ENCODE measurements around the gene LBR.

Gene LBR

GRCh38 chr1:225461533-225462428 lies 33.9 kb upstream of the LBR start:
- no peaks in the 10 kb centered on the region for H3K9me3 ChIP-seq (ENCODE audit: low read length)
- H3K27me3 ChIP-seq (ENCODE audit: control insufficient read depth in 1 of 2, insufficient read depth in 2 of 2, low read length in 2 of 2) = no peaks in the 10 kb centered on the region
- H3K4me1 ChIP-seq (ENCODE audit: insufficient read depth, low read length) = peaks cover 69% of the 10 kb centered on the region
- H3K27ac ChIP-seq (ENCODE audit: low read depth, low read length) = peak overlapping the region; percentile 96
- H3K9ac ChIP-seq (ENCODE audit: low read length) = peak overlapping the region; percentile 91
- no peaks in the 10 kb centered on the region for H3K36me3 ChIP-seq (ENCODE audit: insufficient read depth, low read length)
- H3K4me3 ChIP-seq (ENCODE audit: low read depth in 1 of 2, low read length in 2 of 2) = peak overlapping the region; percentile 18 to 74

GRCh38 chr1:225460737-225461532 lies 33.1 kb upstream of the LBR start:
- H3K4me3 ChIP-seq (ENCODE audit: low read depth in 1 of 2, low read length in 2 of 2) = peak overlapping the region; percentile 12 to 74
- no peaks in the 10 kb centered on the region for H3K36me3 ChIP-seq (ENCODE audit: insufficient read depth, low read length)
- H3K27me3 ChIP-seq (ENCODE audit: control insufficient read depth in 1 of 2, insufficient read depth in 2 of 2, low read length in 2 of 2) = no peaks in the 10 kb centered on the region
- H3K9me3 ChIP-seq (ENCODE audit: low read length) = no peaks in the 10 kb centered on the region
- H3K27ac ChIP-seq (ENCODE audit: low read depth, low read length) = peak overlapping the region; percentile 96
- H3K9ac ChIP-seq (ENCODE audit: low read length) = peak overlapping the region; percentile 91
- peaks cover 69% of the 10 kb centered on the region for H3K4me1 ChIP-seq (ENCODE audit: insufficient read depth, low read length)

GRCh38 chr1:225460021-225460736 lies 32.3 kb upstream of the LBR start:
- no peaks in the 10 kb centered on the region for H3K27me3 ChIP-seq (ENCODE audit: control insufficient read depth in 1 of 2, insufficient read depth in 2 of 2, low read length in 2 of 2)
- peak overlapping the region; percentile 12 to 74 for H3K4me3 ChIP-seq (ENCODE audit: low read depth in 1 of 2, low read length in 2 of 2)
- no peaks in the 10 kb centered on the region for H3K36me3 ChIP-seq (ENCODE audit: insufficient read depth, low read length)
- peaks cover 61% of the 10 kb centered on the region for H3K4me1 ChIP-seq (ENCODE audit: insufficient read depth, low read length)
- no peaks in the 10 kb centered on the region for H3K9me3 ChIP-seq (ENCODE audit: low read length)
- H3K27ac ChIP-seq (ENCODE audit: low read depth, low read length) = peak overlapping the region; percentile 96
- peak overlapping the region; percentile 91 for H3K9ac ChIP-seq (ENCODE audit: low read length)

- Histone ChIP-seq H3K36me3 (ENCODE audit: insufficient read depth, low read length) (no peaks in the 10 kb centered on the region), H3K9ac (ENCODE audit: low read length) (no peak overlapping the region), H3K27ac (ENCODE audit: low read depth, low read length) (peak overlapping the region; percentile 71), H3K4me3 (ENCODE audit: low read depth in 1 of 2, low read length in 2 of 2) (no peak overlapping the region), H3K9me3 (ENCODE audit: low read length) (no peaks in the 10 kb centered on the region), H3K27me3 (ENCODE audit: control insufficient read depth in 1 of 2, insufficient read depth in 2 of 2, low read length in 2 of 2) (no peaks in the 10 kb centered on the region), H3K4me1 (ENCODE audit: insufficient read depth, low read length) (peaks cover 62% of the 10 kb centered on the region)
These were observed 30.4 kb upstream of the LBR start for GRCh38 chr1:225458222-225458631.

GRCh38 chr1:225454733-225455132 lies 26.9 kb upstream of the LBR start:
- peak overlapping the region; percentile 16 for H3K9ac ChIP-seq (ENCODE audit: low read length)
- H3K27ac ChIP-seq (ENCODE audit: low read depth, low read length) = peak overlapping the region; percentile 81
- H3K4me3 ChIP-seq (ENCODE audit: low read depth in 1 of 2, low read length in 2 of 2) = no peak overlapping the region
- H3K9me3 ChIP-seq (ENCODE audit: low read length) = no peaks in the 10 kb centered on the region
- H3K4me1 ChIP-seq (ENCODE audit: insufficient read depth, low read length) = peaks cover 63% of the 10 kb centered on the region
- H3K36me3 ChIP-seq (ENCODE audit: insufficient read depth, low read length) = peaks cover 8% of the 10 kb centered on the region
- no peaks in the 10 kb centered on the region for H3K27me3 ChIP-seq (ENCODE audit: control insufficient read depth in 1 of 2, insufficient read depth in 2 of 2, low read length in 2 of 2)

- Histone ChIP-seq H3K4me1 (ENCODE audit: insufficient read depth, low read length) (peaks cover 64% of the 10 kb centered on the region), H3K9ac (ENCODE audit: low read length) (peak overlapping the region; percentile 16), H3K27ac (ENCODE audit: low read depth, low read length) (peak overlapping the region; percentile 81)
These were observed 26.2 kb upstream of the LBR start for GRCh38 chr1:225453797-225454648.

GRCh38 chr1:225451840-225452515 lies 24.1 kb upstream of the LBR start:
- Histone ChIP-seq H3K27ac (ENCODE audit: low read depth, low read length) (peak overlapping the region; percentile 68), H3K36me3 (ENCODE audit: insufficient read depth, low read length) (peaks cover 8% of the 10 kb centered on the region), H3K4me3 (ENCODE audit: low read depth in 1 of 2, low read length in 2 of 2) (no peak overlapping the region), H3K4me1 (ENCODE audit: insufficient read depth, low read length) (peaks cover 76% of the 10 kb centered on the region), H3K9ac (ENCODE audit: low read length) (no peak overlapping the region), H3K27me3 (ENCODE audit: control insufficient read depth in 1 of 2, insufficient read depth in 2 of 2, low read length in 2 of 2) (no peaks in the 10 kb centered on the region), H3K9me3 (ENCODE audit: low read length) (no peaks in the 10 kb centered on the region)

More at GRCh38 chr1:225453797-225454648, 26.2 kb upstream of the LBR start:
- no peaks in the 10 kb centered on the region for H3K9me3 ChIP-seq (ENCODE audit: low read length)
- peaks cover 8% of the 10 kb centered on the region for H3K36me3 ChIP-seq (ENCODE audit: insufficient read depth, low read length)
- H3K27me3 ChIP-seq (ENCODE audit: control insufficient read depth in 1 of 2, insufficient read depth in 2 of 2, low read length in 2 of 2) = no peaks in the 10 kb centered on the region
- H3K4me3 ChIP-seq (ENCODE audit: low read depth in 1 of 2, low read length in 2 of 2) = no peak overlapping the region

GRCh38 chr1:225451340-225451739 lies 23.5 kb upstream of the LBR start:
- H3K9me3 ChIP-seq (ENCODE audit: low read length) = no peaks in the 10 kb centered on the region
- peak overlapping the region; percentile 68 for H3K27ac ChIP-seq (ENCODE audit: low read depth, low read length)
- peaks cover 8% of the 10 kb centered on the region for H3K36me3 ChIP-seq (ENCODE audit: insufficient read depth, low read length)
- peak overlapping the region; percentile 6 for H3K9ac ChIP-seq (ENCODE audit: low read length)
- H3K4me1 ChIP-seq (ENCODE audit: insufficient read depth, low read length) = peaks cover 79% of the 10 kb centered on the region
- no peaks in the 10 kb centered on the region for H3K27me3 ChIP-seq (ENCODE audit: control insufficient read depth in 1 of 2, insufficient read depth in 2 of 2, low read length in 2 of 2)
- H3K4me3 ChIP-seq (ENCODE audit: low read depth in 1 of 2, low read length in 2 of 2) = no peak overlapping the region

GRCh38 chr1:225450491-225451191 lies 22.8 kb upstream of the LBR start:
- Histone ChIP-seq H3K4me1 (ENCODE audit: insufficient read depth, low read length) (peaks cover 86% of the 10 kb centered on the region), H3K9ac (ENCODE audit: low read length) (peak overlapping the region; percentile 6), H3K9me3 (ENCODE audit: low read length) (no peaks in the 10 kb centered on the region), H3K27ac (ENCODE audit: low read depth, low read length) (peak overlapping the region; percentile 68), H3K27me3 (ENCODE audit: control insufficient read depth in 1 of 2, insufficient read depth in 2 of 2, low read length in 2 of 2) (no peaks in the 10 kb centered on the region), H3K4me3 (ENCODE audit: low read depth in 1 of 2, low read length in 2 of 2) (no peak overlapping the region), H3K36me3 (ENCODE audit: insufficient read depth, low read length) (peaks cover 8% of the 10 kb centered on the region)

GRCh38 chr1:225449774-225450173 lies 21.9 kb upstream of the LBR start:
- peak overlapping the region; percentile 0 for H3K9ac ChIP-seq (ENCODE audit: low read length)
- H3K9me3 ChIP-seq (ENCODE audit: low read length) = no peaks in the 10 kb centered on the region
- H3K4me3 ChIP-seq (ENCODE audit: low read depth in 1 of 2, low read length in 2 of 2) = peak overlapping the region in 1 of 2 donors; percentile 22
- H3K27me3 ChIP-seq (ENCODE audit: control insufficient read depth in 1 of 2, insufficient read depth in 2 of 2, low read length in 2 of 2) = no peaks in the 10 kb centered on the region
- peaks cover 8% of the 10 kb centered on the region for H3K36me3 ChIP-seq (ENCODE audit: insufficient read depth, low read length)
- peaks cover 91% of the 10 kb centered on the region for H3K4me1 ChIP-seq (ENCODE audit: insufficient read depth, low read length)
- peak overlapping the region; percentile 93 for H3K27ac ChIP-seq (ENCODE audit: low read depth, low read length)
